Keratinocyte (primary cell): ENCODE results near the gene ZNF19. TPM values are rescaled to one million over a fixed set of nuclear protein-coding genes. Genes with fewer than 3 reads are reported as not detected.

Source experiments
- DNase-seq: peaks from one replicate; pipeline ENCODE4 v3.0.0-alpha.2; 2011; ENCODE audit warnings: low read depth, missing footprints, low spot score
- FAIRE-seq: peaks from 2 replicates; lab custom pipeline; 2011; peaks lifted over from hg19 to GRCh38; lab: Jason Lieb, UNC
- H2AFZ ChIP-seq: 2 replicates; pipeline ENCODE4 v1.6.0; 2012; ENCODE audit warnings: low read length, control low read depth, inconsistent platforms; ENCODE audit not compliant: control insufficient read depth
- H3K27ac ChIP-seq: 2 replicates; pipeline ENCODE4 v1.5.1; 2011; ENCODE audit warnings: low read length; ENCODE audit not compliant: control insufficient read depth, insufficient read depth
- H3K27me3 ChIP-seq: 3 replicates; pipeline ENCODE4 v1.6.0; 2011; ENCODE audit warnings: low read length; ENCODE audit not compliant: control insufficient read depth, insufficient read depth; ENCODE audit errors: extremely low read depth
- H3K36me3 ChIP-seq, 2 experiments: 2 replicates in 1 of 2; 3 replicates in 1 of 2; pipeline ENCODE4 v1.5.1; 2011; ENCODE audit warnings: low read length in 2 of 2, mild to moderate bottlenecking in 1 of 2; ENCODE audit not compliant: control insufficient read depth in 2 of 2, insufficient read depth in 2 of 2; ENCODE audit errors: extremely low read depth in 1 of 2
- H3K4me1 ChIP-seq: 3 replicates; pipeline ENCODE4 v1.5.1; 2011; ENCODE audit warnings: low read length; ENCODE audit not compliant: control insufficient read depth, insufficient read depth; ENCODE audit errors: extremely low read depth
- H3K4me2 ChIP-seq: 3 replicates; pipeline ENCODE4 v1.6.0; 2011; ENCODE audit warnings: low read depth, low read length; ENCODE audit not compliant: control insufficient read depth, insufficient read depth; ENCODE audit errors: extremely low read depth
- H3K4me3 ChIP-seq, 3 experiments: fragments of 200-600 bp in 1 of 3; sonication (generic) in 1 of 3; 2 replicates in 2 of 3; 3 replicates in 1 of 3; pipeline ENCODE4 v1.5.1; 2011 to 2016; ENCODE audit warnings: low read length in 3 of 3, mild to moderate bottlenecking in 3 of 3, control low read depth in 2 of 3, inconsistent platforms in 1 of 3, low read depth in 1 of 3, mixed read lengths in 1 of 3, mixed run types in 1 of 3, moderate library complexity in 1 of 3; ENCODE audit not compliant: control insufficient read depth in 2 of 3, insufficient read depth in 2 of 3; ENCODE audit errors: extremely low read depth in 1 of 3
- H3K79me2 ChIP-seq: 2 replicates; pipeline ENCODE4 v1.6.0; 2012; ENCODE audit warnings: low read length; ENCODE audit not compliant: control insufficient read depth, insufficient read depth
- H3K9ac ChIP-seq: 3 replicates; pipeline ENCODE4 v1.6.0; 2011; ENCODE audit warnings: low read length; ENCODE audit not compliant: control insufficient read depth, insufficient read depth; ENCODE audit errors: extremely low read depth
- H3K9me1 ChIP-seq: 3 replicates; pipeline ENCODE4 v1.6.0; 2011; ENCODE audit warnings: low read length; ENCODE audit not compliant: control insufficient read depth, insufficient read depth; ENCODE audit errors: extremely low read depth
- H3K9me3 ChIP-seq: 2 replicates; pipeline ENCODE4 v1.5.1; 2012; ENCODE audit warnings: low read depth, low read length; ENCODE audit not compliant: control insufficient read depth
- H4K20me1 ChIP-seq: 3 replicates; pipeline ENCODE4 v1.6.0; 2011; ENCODE audit warnings: low read length; ENCODE audit not compliant: control insufficient read depth, insufficient read depth; ENCODE audit errors: extremely low read depth
- CTCF ChIP-seq, 3 experiments: IDR thresholded peaks in 1 of 3; conservative IDR thresholded peaks in 1 of 3; optimal IDR thresholded peaks in 1 of 3; 2 replicates in 2 of 3; 3 replicates in 1 of 3; pipeline versions ENCODE3 to v1.5.1; 2011; ENCODE audit warnings: low read length in 3 of 3, mild to moderate bottlenecking in 3 of 3, moderate library complexity in 2 of 3, control low read depth in 1 of 3, inconsistent platforms in 1 of 3; ENCODE audit not compliant: insufficient read depth in 2 of 3; ENCODE audit errors: extremely low read depth in 1 of 3
- EZH2 ChIP-seq: IDR thresholded peaks from one replicate; pipeline ENCODE4 v1.6.1; 2012; ENCODE audit warnings: inconsistent platforms, mild to moderate bottlenecking, low read length, moderate library complexity
- dilution Hi-C: fragments of 300-500 bp; cut with MboI; formaldehyde crosslinking; loops from one replicate; pipeline ENCODE4 v1.7.0; 2020; ENCODE audit warnings: low sequenced_read_pairs; ENCODE audit not compliant: extremely low pct_ligation_motif_present
- polyA plus RNA-seq, 5 experiments: library from polyadenylated mRNA; depleted of rRNA in 3 of 5; stranded (reverse) in 3 of 5; stranded (forward) in 1 of 5; unstranded in 1 of 5; fragments of >200 nt; gene quantifications; 1 replicate in 1 of 5; 2 replicates in 3 of 5; 3 replicates in 1 of 5; pipeline versions ENCODE4 v1.2.1 to v1.2.3, GENCODE V29; 2011 to 2012; ENCODE audit warnings: missing spikeins in 2 of 5, low read depth in 1 of 5, low replicate concordance in 1 of 5

Gene ZNF19
- polyA plus RNA-seq, 1 donor (not counting 4 experiments of a cell fraction or from before 2014, with no cell fraction given) = 1.7 TPM

DNA sequence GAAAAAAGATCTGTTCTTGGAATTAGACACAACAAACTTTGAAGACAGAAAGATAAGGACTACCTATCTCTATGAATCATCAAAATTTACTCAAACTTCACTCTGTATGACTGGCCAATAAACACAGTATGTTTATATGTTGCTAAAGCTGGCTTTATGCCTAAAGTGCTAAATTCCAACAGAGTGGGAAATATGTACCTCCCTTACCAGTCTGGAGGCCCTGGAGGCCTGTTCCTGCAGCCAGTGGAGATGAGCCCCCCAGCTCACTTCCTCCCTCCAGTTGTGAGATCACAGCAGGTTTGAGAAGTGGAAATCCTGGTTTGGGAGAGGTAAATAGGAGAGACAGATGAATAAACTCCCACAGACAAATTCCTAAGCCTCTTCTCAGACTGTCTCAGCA, 36.1 kb downstream of the ZNF19 start:
- peaks cover 20% of the 10 kb centered on the region for H3K9me3 ChIP-seq
- dilution Hi-C loops = no loop called here
- no peak overlapping the region for H2AFZ ChIP-seq
- TF ChIP-seq EZH2 (no peak), CTCF (optimal IDR thresholded peaks at IDR 0.05 in 1 of 3, IDR thresholded peaks at IDR 0.05 in 1 of 3, conservative IDR thresholded peaks at IDR 0.05 in 1 of 3; ENCODE audit: extremely low read depth in 1 of 3, insufficient read depth in 2 of 3, low read length in 3 of 3) (no peak)
- no peaks in the 10 kb centered on the region for H3K4me1 ChIP-seq
- no peak overlapping the region for H3K4me2 ChIP-seq
- H4K20me1 ChIP-seq = no peaks in the 10 kb centered on the region
- H3K9me1 ChIP-seq = no peaks in the 10 kb centered on the region
- no peak for FAIRE-seq
- H3K36me3 ChIP-seq = peaks cover 10 to 24% of the 10 kb centered on the region in 2 experiments
- H3K27ac ChIP-seq = no peak overlapping the region
- DNase-seq = no peak
- no peaks in the 10 kb centered on the region for H3K27me3 ChIP-seq
- H3K4me3 ChIP-seq = no peak overlapping the region
- no peak overlapping the region for H3K9ac ChIP-seq
- H3K79me2 ChIP-seq = no peaks in the 10 kb centered on the region

DNA sequence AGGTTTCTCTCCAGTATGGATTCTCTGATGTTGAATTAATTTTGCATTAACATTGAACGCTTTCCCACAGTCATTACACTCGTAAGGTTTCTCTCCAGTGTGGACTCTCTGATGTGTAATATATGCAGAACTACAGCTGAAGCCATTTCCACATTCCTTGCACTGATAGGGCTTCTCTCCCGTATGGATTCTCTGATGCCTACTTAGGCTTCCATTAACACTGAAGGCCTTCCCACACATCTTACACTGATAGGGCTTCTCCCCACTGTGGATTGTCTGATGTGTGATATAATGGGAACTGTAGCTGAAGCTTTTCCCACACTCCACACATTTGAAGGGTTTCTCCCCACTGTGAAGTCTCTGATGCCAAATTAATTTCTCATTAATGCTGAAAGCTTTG, 40.1 kb downstream of the ZNF19 start:
- dilution Hi-C loops = no loop called here
- H3K36me3 ChIP-seq = peaks cover 7 to 17% of the 10 kb centered on the region in 2 experiments
- no peak for DNase-seq

More for the DNA sequence above, 40.1 kb downstream of the ZNF19 start:
- Histone ChIP-seq H3K9me1 (no peaks in the 10 kb centered on the region), H3K27ac (no peak overlapping the region), H3K79me2 (no peaks in the 10 kb centered on the region), H3K4me1 (no peaks in the 10 kb centered on the region), H3K27me3 (no peaks in the 10 kb centered on the region), H3K4me2 (no peak overlapping the region), H3K9me3 (peaks cover 30% of the 10 kb centered on the region), H4K20me1 (no peaks in the 10 kb centered on the region), H3K4me3 (no peak overlapping the region), H3K9ac (no peak overlapping the region), H2AFZ (no peak overlapping the region)
- TF ChIP-seq CTCF (optimal IDR thresholded peaks at IDR 0.05 in 1 of 3, IDR thresholded peaks at IDR 0.05 in 1 of 3, conservative IDR thresholded peaks at IDR 0.05 in 1 of 3; ENCODE audit: extremely low read depth in 1 of 3, insufficient read depth in 2 of 3, low read length in 3 of 3) = no peak
- TF ChIP-seq EZH2 = no peak
- FAIRE-seq = no peak
